T47D (cell line): ENCODE data around the gene GAL3ST2.
"Not testable (repeated sequence)": the region's sequence is repeated elsewhere in the genome, so short reads cannot be mapped to it uniquely, and the experiment has no call there.

Experiments used
- DNase-seq, 2 experiments: peaks; one replicate each; pipeline versions ENCODE4 v3.0.0 to v3.0.0-alpha.2; 2011 to 2012; ENCODE audit warnings: low read depth in 1 of 2, low spot score in 1 of 2
- JUND ChIP-seq: IDR thresholded peaks from 2 replicates; pipeline ENCODE4 v1.6.1; 2012; ENCODE audit warnings: low read depth
- in situ Hi-C: cut with HindIII; loops from 2 replicates; pipeline ENCODE4 v1.10.0; 2016; ENCODE audit warnings: low sequenced_read_pairs, low pct_unique_long_range_greater_than_20kb

Gene GAL3ST2

GRCh38 chr2:241776336-241777169, at the start of gene GAL3ST2:
GAL3ST2 (plus strand) TSS chr2:241776822; CDS start chr2:241776956, 134 bp downstream.
- DNase-seq, result no peak
- in situ Hi-C loops, result no loop called here

GRCh38 chr2:241728000-241728399, 48.6 kb upstream of the GAL3ST2 start:
- TF ChIP-seq JUND, result no peak
- in situ Hi-C loops, result no loop called here
- no peak for DNase-seq

More at GRCh38 chr2:241776336-241777169, at the start of gene GAL3ST2:
- no peak for TF ChIP-seq JUND

- no peak for DNase-seq
- no peak for TF ChIP-seq JUND
- in situ Hi-C loops, result no loop called here
Observed at GRCh38 chr2:241728627-241729026, 48.0 kb upstream of the GAL3ST2 start.

GRCh38 chr2:241729868-241730267, 46.8 kb upstream of the GAL3ST2 start:
- in situ Hi-C loops, result no loop called here

GRCh38 chr2:241730671-241731293, 45.8 kb upstream of the GAL3ST2 start:
- in situ Hi-C loops, result no loop called here
- no peak for DNase-seq
- no peak for TF ChIP-seq JUND

More at GRCh38 chr2:241729868-241730267, 46.8 kb upstream of the GAL3ST2 start:
- TF ChIP-seq JUND, result no peak
- no peak for DNase-seq

- in situ Hi-C loops, result not testable (repeated sequence)
- DNase-seq, result peak in 1 of 2 experiments; percentile 59
Observed at GRCh38 chr2:241732513-241733186, 44.0 kb upstream of the GAL3ST2 start.

GRCh38 chr2:241733391-241734207, 43.0 kb upstream of the GAL3ST2 start:
- no peak for TF ChIP-seq JUND
- in situ Hi-C loops, result no loop called here
- peak in 1 of 2 experiments; percentile 16 for DNase-seq

- no peak for DNase-seq
- TF ChIP-seq JUND, result no peak
- in situ Hi-C loops, result no loop called here
Observed at GRCh38 chr2:241734208-241734466, 42.5 kb upstream of the GAL3ST2 start.

GRCh38 chr2:241734467-241735208, 42.0 kb upstream of the GAL3ST2 start, which contains the start of gene D2HGDH:
D2HGDH (plus strand) TSS chr2:241734630; CDS start chr2:241735225, 595 bp downstream.
- TF ChIP-seq JUND, result no peak
- in situ Hi-C loops, result no loop called here
- peak; percentile 64 to 82 for DNase-seq

GRCh38 chr2:241736111-241736510, 40.5 kb upstream of the GAL3ST2 start:
- no peak for DNase-seq
- in situ Hi-C loops, result no loop called here
- no peak for TF ChIP-seq JUND

- in situ Hi-C loops, result no loop called here
- no peak for DNase-seq
- no peak for TF ChIP-seq JUND
Observed at GRCh38 chr2:241738040-241738686, 38.5 kb upstream of the GAL3ST2 start.
